H9 (cell line): ENCODE measurements around the gene KLHDC1. TPM values are rescaled to one million over a fixed set of nuclear protein-coding genes. Genes with fewer than 3 reads are reported as not detected.

Source experiments
- DNase-seq: peaks from one replicate; pipeline ENCODE4 v3.0.0-alpha.2; 2017
- H2AFZ ChIP-seq: one replicate; pipeline ENCODE4 v1.6.1; 2013; ENCODE audit warnings: mild to moderate bottlenecking, low read length, control low read depth, moderate library complexity
- H2AK5ac ChIP-seq: 2 replicates; pipeline ENCODE4 v1.6.1; 2013; ENCODE audit warnings: low read length, control low read depth, mixed read lengths; ENCODE audit not compliant: insufficient read length
- H2BK120ac ChIP-seq: one replicate; pipeline ENCODE4 v1.6.1; 2013; ENCODE audit warnings: low read depth, mild to moderate bottlenecking, low read length, control low read depth, inconsistent platforms; ENCODE audit not compliant: poor library complexity, severe bottlenecking
- H2BK12ac ChIP-seq: 2 replicates; pipeline ENCODE4 v1.6.1; 2013; ENCODE audit warnings: low read length, control low read depth, mixed read lengths, low read depth; ENCODE audit not compliant: insufficient read length
- H2BK15ac ChIP-seq: 2 replicates; pipeline ENCODE4 v1.6.1; 2013; ENCODE audit warnings: low read depth, low read length, control low read depth
- H2BK20ac ChIP-seq: one replicate; pipeline ENCODE4 v1.6.1; 2013; ENCODE audit warnings: low read depth, mild to moderate bottlenecking, low read length, control low read depth, inconsistent platforms; ENCODE audit not compliant: poor library complexity, severe bottlenecking
- H2BK5ac ChIP-seq: 2 replicates; pipeline ENCODE4 v1.6.1; 2013; ENCODE audit warnings: low read length, control low read depth, mixed read lengths; ENCODE audit not compliant: insufficient read length
- H3K14ac ChIP-seq: 2 replicates; pipeline ENCODE4 v1.6.1; 2013; ENCODE audit warnings: low read length, control low read depth; ENCODE audit not compliant: insufficient read depth
- H3K18ac ChIP-seq: 2 replicates; pipeline ENCODE4 v1.6.1; 2013; ENCODE audit warnings: low read depth, mild to moderate bottlenecking, mixed read lengths, low read length, control low read depth; ENCODE audit not compliant: insufficient read length
- H3K23ac ChIP-seq: 2 replicates; pipeline ENCODE4 v1.6.1; 2013; ENCODE audit warnings: low read length, control low read depth, mixed read lengths, low read depth; ENCODE audit not compliant: insufficient read length
- H3K23me2 ChIP-seq: 2 replicates; pipeline ENCODE4 v1.6.1; 2013; ENCODE audit warnings: low read depth, mild to moderate bottlenecking, mixed read lengths, low read length, control low read depth; ENCODE audit not compliant: insufficient read length, poor library complexity, severe bottlenecking
- H3K27ac ChIP-seq: 2 replicates; pipeline ENCODE4 v1.5.1; 2013; ENCODE audit warnings: low read length, control low read depth, mixed read lengths, low read depth; ENCODE audit not compliant: insufficient read length
- H3K27me3 ChIP-seq: 2 replicates; pipeline ENCODE4 v1.6.1; 2013; ENCODE audit warnings: low read length, control low read depth, inconsistent platforms; ENCODE audit not compliant: insufficient read depth
- H3K4ac ChIP-seq: 2 replicates; pipeline ENCODE4 v1.6.1; 2013; ENCODE audit warnings: low read depth, mild to moderate bottlenecking, control low read depth, inconsistent platforms, low read length, moderate library complexity
- H3K4me1 ChIP-seq: 2 replicates; pipeline ENCODE4 v1.6.1; 2013; ENCODE audit warnings: low read length, control low read depth, inconsistent platforms; ENCODE audit not compliant: insufficient read depth
- H3K4me2 ChIP-seq: 2 replicates; pipeline ENCODE4 v1.6.1; 2013; ENCODE audit warnings: low read length, control low read depth, mixed read lengths; ENCODE audit not compliant: insufficient read length, insufficient read depth
- H3K56ac ChIP-seq: 2 replicates; pipeline ENCODE4 v1.6.1; 2013; ENCODE audit warnings: low read depth, mild to moderate bottlenecking, mixed read lengths, low read length, control low read depth; ENCODE audit not compliant: insufficient read length
- H3K79me1 ChIP-seq: 2 replicates; pipeline ENCODE4 v1.6.1; 2013; ENCODE audit warnings: low read depth, mild to moderate bottlenecking, moderate library complexity, low read length, control low read depth, inconsistent platforms; ENCODE audit not compliant: insufficient read depth, poor library complexity, severe bottlenecking
- H3K79me2 ChIP-seq: 2 replicates; pipeline ENCODE4 v1.6.1; 2013; ENCODE audit warnings: low read length, control low read depth, inconsistent platforms; ENCODE audit not compliant: insufficient read depth
- H3K9ac ChIP-seq: 2 replicates; pipeline ENCODE4 v1.6.1; 2013; ENCODE audit warnings: low read length, control low read depth, mixed read lengths; ENCODE audit not compliant: insufficient read length; ENCODE audit errors: extremely low read depth
- H3K9me3 ChIP-seq: one replicate; pipeline ENCODE4 v1.6.1; 2013; ENCODE audit warnings: low read depth, low read length, inconsistent platforms; ENCODE audit not compliant: control insufficient read depth
- H3T11ph ChIP-seq: one replicate; pipeline ENCODE4 v1.6.1; 2013; ENCODE audit warnings: mild to moderate bottlenecking, low read length, control low read depth, inconsistent platforms
- H4K20me1 ChIP-seq: one replicate; pipeline ENCODE4 v1.6.1; 2013; ENCODE audit not compliant: control insufficient read depth, insufficient read length, insufficient read depth
- H4K5ac ChIP-seq: 2 replicates; pipeline ENCODE4 v1.6.1; 2013; ENCODE audit warnings: low read depth, mild to moderate bottlenecking, mixed read lengths, low read length, control low read depth; ENCODE audit not compliant: insufficient read length
- H4K8ac ChIP-seq: replicated peaks from 2 replicates; pipeline ENCODE4 v1.6.1; 2013; ENCODE audit warnings: low read length, control low read depth, mixed read lengths, low read depth; ENCODE audit not compliant: insufficient read length
- H4K91ac ChIP-seq: 2 replicates; pipeline ENCODE4 v1.6.1; 2013; ENCODE audit warnings: low read depth, mild to moderate bottlenecking, moderate library complexity, mixed read lengths, low read length, control low read depth; ENCODE audit not compliant: insufficient read length
- H3K27ac Mint-ChIP-seq, 3 experiments: 2 replicates in 2 of 3; 3 replicates in 1 of 3; pipeline ENCODE4 v1.8.0; 2020 to 2021; ENCODE audit warnings: mixed read lengths in 3 of 3, mild to moderate bottlenecking in 1 of 3, moderate library complexity in 1 of 3
- H3K27me3 Mint-ChIP-seq: 2 replicates; pipeline ENCODE4 v1.8.0; 2021; ENCODE audit warnings: low read depth, mild to moderate bottlenecking, moderate library complexity, mixed read lengths
- H3K36me3 Mint-ChIP-seq, 3 experiments: 2 replicates in 2 of 3; 3 replicates in 1 of 3; pipeline ENCODE4 v1.8.0; 2020 to 2021; ENCODE audit warnings: low read depth in 3 of 3, mixed read lengths in 3 of 3; ENCODE audit not compliant: insufficient read depth in 1 of 3
- H3K4me1 Mint-ChIP-seq, 2 experiments: 2 replicates each; pipeline ENCODE4 v1.8.0; 2020; ENCODE audit warnings: mixed read lengths in 2 of 2
- H3K4me3 Mint-ChIP-seq, 2 experiments: 2 replicates in 1 of 2; 3 replicates in 1 of 2; pipeline ENCODE4 v1.8.0; 2020 to 2021; ENCODE audit warnings: mild to moderate bottlenecking in 2 of 2, mixed read lengths in 2 of 2, moderate library complexity in 1 of 2
- H3K9me3 Mint-ChIP-seq, 2 experiments: 2 replicates in 1 of 2; 3 replicates in 1 of 2; pipeline ENCODE4 v1.8.0; 2020; ENCODE audit warnings: mild to moderate bottlenecking in 2 of 2, mixed read lengths in 2 of 2, moderate library complexity in 1 of 2
- total RNA-seq: library from RNA; stranded (reverse); gene quantifications from 2 replicates; pipeline ENCODE4 v1.2.1, GENCODE V29; 2021
- TF ChIP-seq, protein P1 (sequence below): fragments of 200-600 bp; sonication (generic); conservative IDR thresholded peaks from 3 replicates; pipeline ENCODE4 v1.8.0; 2021; ENCODE audit warnings: antibody characterized with exemption, mild to moderate bottlenecking

Gene KLHDC1
- total RNA-seq, 1 experiment from 2014 or later = not detected

DNA sequence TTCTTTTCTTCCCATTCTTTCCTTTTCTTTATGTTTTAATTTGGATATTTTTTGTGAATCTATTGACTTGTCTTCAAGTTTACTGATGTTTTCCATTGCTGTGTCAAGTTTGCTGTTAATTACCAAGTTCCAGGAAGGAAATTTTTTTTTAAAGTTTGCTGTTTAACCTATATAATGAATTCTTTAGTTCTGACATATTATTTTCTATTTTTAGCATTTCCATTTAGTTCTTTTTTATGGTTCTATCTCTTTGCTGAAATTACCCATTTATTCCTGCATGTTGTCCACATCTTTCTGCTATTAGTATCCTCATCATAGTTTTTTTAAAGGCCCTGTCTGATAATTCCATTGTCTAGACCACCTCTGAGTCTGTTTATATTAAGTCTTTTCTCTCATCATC, 27.8 kb downstream of the KLHDC1 start:
- Histone ChIP-seq H3K4ac (no peak overlapping the region), H3K27ac (no peak overlapping the region), H3K14ac (no peak overlapping the region), H4K91ac (no peak overlapping the region), H2AFZ (no peak overlapping the region), H4K5ac (no peak overlapping the region), H3K79me2 (no peaks in the 10 kb centered on the region), H2BK20ac (no peak overlapping the region), H3K4me1 (no peaks in the 10 kb centered on the region), H3K9ac (no peak overlapping the region), H3K18ac (no peak overlapping the region), H2BK5ac (no peak overlapping the region), H4K8ac (no peak overlapping the region), H3K23ac (no peak overlapping the region), H3K79me1 (no peaks in the 10 kb centered on the region), H2AK5ac (no peak overlapping the region), H2BK120ac (no peak overlapping the region), H3K9me3 (no peaks in the 10 kb centered on the region), H3T11ph (no peak overlapping the region), H3K56ac (no peak overlapping the region), H2BK12ac (no peak overlapping the region), H3K27me3 (no peaks in the 10 kb centered on the region), H3K4me2 (no peak overlapping the region), H4K20me1 (no peaks in the 10 kb centered on the region), H3K23me2 (no peaks in the 10 kb centered on the region), H2BK15ac (no peak overlapping the region)
- H3K27ac Mint-ChIP-seq = no peak overlapping the region
- TF ChIP-seq, protein P1, sequence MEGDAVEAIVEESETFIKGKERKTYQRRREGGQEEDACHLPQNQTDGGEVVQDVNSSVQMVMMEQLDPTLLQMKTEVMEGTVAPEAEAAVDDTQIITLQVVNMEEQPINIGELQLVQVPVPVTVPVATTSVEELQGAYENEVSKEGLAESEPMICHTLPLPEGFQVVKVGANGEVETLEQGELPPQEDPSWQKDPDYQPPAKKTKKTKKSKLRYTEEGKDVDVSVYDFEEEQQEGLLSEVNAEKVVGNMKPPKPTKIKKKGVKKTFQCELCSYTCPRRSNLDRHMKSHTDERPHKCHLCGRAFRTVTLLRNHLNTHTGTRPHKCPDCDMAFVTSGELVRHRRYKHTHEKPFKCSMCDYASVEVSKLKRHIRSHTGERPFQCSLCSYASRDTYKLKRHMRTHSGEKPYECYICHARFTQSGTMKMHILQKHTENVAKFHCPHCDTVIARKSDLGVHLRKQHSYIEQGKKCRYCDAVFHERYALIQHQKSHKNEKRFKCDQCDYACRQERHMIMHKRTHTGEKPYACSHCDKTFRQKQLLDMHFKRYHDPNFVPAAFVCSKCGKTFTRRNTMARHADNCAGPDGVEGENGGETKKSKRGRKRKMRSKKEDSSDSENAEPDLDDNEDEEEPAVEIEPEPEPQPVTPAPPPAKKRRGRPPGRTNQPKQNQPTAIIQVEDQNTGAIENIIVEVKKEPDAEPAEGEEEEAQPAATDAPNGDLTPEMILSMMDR = no peak
- H3K36me3 Mint-ChIP-seq = no peaks in the 10 kb centered on the region
- no peak for DNase-seq
- H3K4me1 Mint-ChIP-seq = peaks cover 9% of the 10 kb centered on the region in 2 experiments
- no peaks in the 10 kb centered on the region; a peak in 1 of 5 replicates for H3K9me3 Mint-ChIP-seq
- H3K4me3 Mint-ChIP-seq = no peak overlapping the region
- no peaks in the 10 kb centered on the region; the same call in 1 of the 2 replicates for H3K27me3 Mint-ChIP-seq
